Measurements from ENCODE around the gene OSM.
A peak's percentile ranks its signal among the peaks of the same experiment; 100 is the strongest.

OSM gene

GRCh38 chr22:30297991-30298701, 31.5 kb upstream of the OSM start:
- DNase-seq = no peak

GRCh38 chr22:30297276-30297990, 30.8 kb upstream of the OSM start:
- no peak for DNase-seq

- no peak for DNase-seq
These were observed 30.2 kb upstream of the OSM start for GRCh38 chr22:30296833-30297232.

- DNase-seq = no peak
These were observed 29.7 kb upstream of the OSM start for GRCh38 chr22:30296324-30296723.

- no peak for DNase-seq
These were observed 28.9 kb upstream of the OSM start for GRCh38 chr22:30295576-30295975.

- no peak for DNase-seq
These were observed 28.2 kb upstream of the OSM start for GRCh38 chr22:30294830-30295229.

- no peak for DNase-seq
These were observed 27.4 kb upstream of the OSM start for GRCh38 chr22:30294066-30294465.

GRCh38 chr22:30293026-30293425, 26.4 kb upstream of the OSM start:
- DNase-seq = no peak

- DNase-seq = no peak
These were observed 25.7 kb upstream of the OSM start for GRCh38 chr22:30292069-30292970.

- DNase-seq = no peak
These were observed 24.6 kb upstream of the OSM start for GRCh38 chr22:30291058-30291892.

GRCh38 chr22:30290342-30291057, 23.8 kb upstream of the OSM start:
- no peak for DNase-seq

- peak; percentile 33 for DNase-seq
These were observed 23.3 kb upstream of the OSM start for GRCh38 chr22:30289980-30290313.

- peak; percentile 87 for DNase-seq
These were observed 22.7 kb upstream of the OSM start, which contains the start of gene CASTOR1 for GRCh38 chr22:30289141-30289979. CASTOR1 (minus strand) TSS chr22:30289505; CDS start chr22:30289497, 8 bp downstream.

GRCh38 chr22:30288419-30289140, 21.9 kb upstream of the OSM start:
- DNase-seq = no peak

GRCh38 chr22:30287648-30288418, 21.2 kb upstream of the OSM start:
- DNase-seq = peak; percentile 85

- peak; percentile 84 for DNase-seq
These were observed 20.4 kb upstream of the OSM start for GRCh38 chr22:30286813-30287647.

- no peak for DNase-seq
These were observed 19.7 kb upstream of the OSM start for GRCh38 chr22:30286331-30286730.

- DNase-seq = no peak
These were observed 19.2 kb upstream of the OSM start for GRCh38 chr22:30285846-30286200.
